Ureter (tissue), 1 donor: ENCODE measurements around the gene LRCOL1. TPM values are rescaled to one million over a fixed set of nuclear protein-coding genes. Genes with fewer than 3 reads are reported as not detected.

ENCODE experiments used
- DNase-seq: peaks from one replicate; pipeline ENCODE4 v3.0.0-alpha.2; 2020; ENCODE audit warnings: low spot score
- total RNA-seq: library from RNA; stranded (reverse); gene quantifications from one replicate; pipeline ENCODE4 v1.2.4, GENCODE V29; 2023
- donor health status: DM: yes; HTN: yes; CAD: no.

Gene LRCOL1
- not detected for total RNA-seq

- DNase-seq: no peak
These were observed at the start of gene LRCOL1 for GRCh38 chr12:132610051-132610759. Gene LRCOL1 (minus strand): TSS chr12:132610582. CDS start chr12:132606251, 4,331 bp downstream.

DNA sequence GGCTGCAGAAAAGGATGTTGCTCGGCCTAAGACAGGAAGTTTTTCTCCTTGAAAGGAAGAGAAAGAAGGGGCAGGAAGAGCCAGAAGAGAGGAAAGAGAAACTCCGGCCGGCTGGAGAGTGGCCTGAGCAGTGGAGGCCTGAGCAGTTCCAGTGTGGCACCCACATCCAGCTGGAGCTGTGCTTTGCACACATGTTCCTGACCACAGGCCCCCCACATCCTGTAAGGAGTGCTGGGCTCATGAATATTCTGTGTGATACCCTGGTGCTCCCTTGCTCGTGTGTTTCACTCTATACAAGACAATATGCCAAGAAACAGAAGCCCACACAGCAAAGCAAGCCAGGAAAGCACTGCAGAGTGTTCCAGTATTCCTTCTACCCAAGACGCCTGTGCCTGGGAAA lies 49.7 kb upstream of the LRCOL1 start:
- no peak for DNase-seq

DNA sequence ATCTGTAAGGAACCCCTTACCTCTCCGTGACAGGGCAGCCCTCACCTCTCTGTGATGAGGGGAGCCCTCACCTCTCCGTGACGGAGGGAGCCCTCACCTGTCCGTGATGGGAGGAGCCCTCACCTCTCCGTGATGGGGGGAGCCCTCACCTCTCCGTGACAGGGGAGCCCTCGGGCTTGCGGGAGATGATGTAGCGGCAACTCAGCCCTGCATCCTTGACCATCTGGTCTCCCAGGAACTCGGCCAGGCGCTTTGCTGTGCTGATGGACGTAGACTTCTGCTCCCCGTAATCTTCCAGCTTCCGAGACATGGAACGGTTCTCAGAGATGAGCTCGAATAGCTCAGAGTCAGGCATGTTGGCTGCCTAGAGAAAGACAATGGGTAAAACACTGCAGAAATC lies 48.8 kb upstream of the LRCOL1 start:
- DNase-seq: no peak

- DNase-seq: no peak
These were observed 47.9 kb upstream of the LRCOL1 start for GRCh38 chr12:132658149-132658894.

DNA sequence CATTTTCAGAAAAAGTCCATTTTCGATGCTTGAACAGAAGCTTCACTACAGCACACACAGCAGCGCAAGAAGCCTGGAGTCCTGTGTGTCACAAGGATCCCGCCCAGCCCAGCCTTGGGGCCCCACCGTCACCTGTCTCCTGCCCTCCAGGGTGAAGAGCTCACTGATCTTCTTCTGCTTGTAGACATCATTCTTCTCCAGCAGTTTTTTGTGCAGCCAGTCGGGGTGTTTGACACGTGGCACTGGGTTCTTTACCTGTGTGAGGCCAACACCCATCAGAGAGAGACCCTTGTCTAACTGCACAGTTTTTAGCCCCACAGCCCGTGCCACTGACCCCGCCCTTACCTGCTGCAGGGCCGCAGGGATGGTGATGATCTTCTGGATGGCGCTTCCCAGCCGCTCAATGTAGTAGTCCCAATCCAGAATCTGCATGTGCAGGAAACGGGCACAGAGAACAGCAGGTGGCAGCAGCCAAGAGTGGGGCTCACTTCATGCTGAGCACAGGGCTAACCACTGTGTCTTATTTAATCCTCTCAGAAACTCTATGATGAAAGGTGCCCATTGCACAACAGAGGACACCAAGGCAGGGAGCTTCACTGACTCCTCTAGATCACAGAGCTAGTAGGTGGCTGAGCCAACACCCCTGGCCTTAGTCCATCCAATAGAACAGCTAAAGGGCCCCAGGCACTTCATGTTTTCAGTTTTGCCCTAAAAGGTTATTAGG lies 46.8 kb upstream of the LRCOL1 start:
- no peak for DNase-seq

- no peak for DNase-seq
These were observed 43.3 kb upstream of the LRCOL1 start for GRCh38 chr12:132653567-132654290.

- DNase-seq: no peak
These were observed 41.2 kb upstream of the LRCOL1 start for GRCh38 chr12:132651444-132652100.

GRCh38 chr12:132649226-132649945 lies 39.0 kb upstream of the LRCOL1 start:
- DNase-seq: no peak

GRCh38 chr12:132648616-132649225 lies 38.3 kb upstream of the LRCOL1 start:
- DNase-seq: no peak

DNA sequence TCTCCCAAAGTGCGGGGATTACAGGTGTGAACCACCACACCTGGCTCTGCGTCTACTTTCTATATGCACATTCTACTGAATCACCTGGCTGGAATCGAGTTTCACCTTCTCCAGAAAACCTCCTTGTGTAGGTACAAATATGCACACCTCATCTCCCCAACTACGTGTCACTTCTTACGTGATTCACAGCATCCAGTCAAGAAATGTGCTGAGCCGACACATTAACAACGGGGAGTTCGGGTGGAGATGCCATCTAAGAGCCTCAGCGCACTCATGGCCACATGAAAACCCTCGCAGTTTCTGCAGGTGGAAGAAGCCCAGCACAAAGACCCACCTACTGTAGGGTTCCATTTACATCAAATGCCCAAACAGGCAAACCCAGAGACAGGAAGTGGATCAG lies 37.5 kb upstream of the LRCOL1 start:
- DNase-seq: no peak

DNA sequence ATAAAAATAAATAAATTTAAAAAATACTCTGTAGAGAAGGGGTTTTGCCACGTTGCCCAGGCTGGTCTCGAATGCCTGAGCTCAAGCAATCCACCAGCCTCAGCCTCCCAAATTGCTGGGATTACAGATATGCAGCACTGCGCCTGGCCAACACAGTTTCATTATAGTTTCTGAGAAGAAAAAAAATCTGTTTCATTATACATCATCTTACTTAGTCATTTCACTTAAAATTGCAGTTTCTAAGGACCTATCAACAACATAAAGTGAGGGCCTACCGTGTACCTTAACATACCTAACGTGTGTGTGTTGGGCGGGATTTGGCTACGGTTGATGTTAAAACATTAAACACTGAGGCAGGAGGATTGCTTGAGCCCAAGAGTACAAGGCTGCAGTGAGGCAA lies 36.5 kb upstream of the LRCOL1 start:
- no peak for DNase-seq

DNA sequence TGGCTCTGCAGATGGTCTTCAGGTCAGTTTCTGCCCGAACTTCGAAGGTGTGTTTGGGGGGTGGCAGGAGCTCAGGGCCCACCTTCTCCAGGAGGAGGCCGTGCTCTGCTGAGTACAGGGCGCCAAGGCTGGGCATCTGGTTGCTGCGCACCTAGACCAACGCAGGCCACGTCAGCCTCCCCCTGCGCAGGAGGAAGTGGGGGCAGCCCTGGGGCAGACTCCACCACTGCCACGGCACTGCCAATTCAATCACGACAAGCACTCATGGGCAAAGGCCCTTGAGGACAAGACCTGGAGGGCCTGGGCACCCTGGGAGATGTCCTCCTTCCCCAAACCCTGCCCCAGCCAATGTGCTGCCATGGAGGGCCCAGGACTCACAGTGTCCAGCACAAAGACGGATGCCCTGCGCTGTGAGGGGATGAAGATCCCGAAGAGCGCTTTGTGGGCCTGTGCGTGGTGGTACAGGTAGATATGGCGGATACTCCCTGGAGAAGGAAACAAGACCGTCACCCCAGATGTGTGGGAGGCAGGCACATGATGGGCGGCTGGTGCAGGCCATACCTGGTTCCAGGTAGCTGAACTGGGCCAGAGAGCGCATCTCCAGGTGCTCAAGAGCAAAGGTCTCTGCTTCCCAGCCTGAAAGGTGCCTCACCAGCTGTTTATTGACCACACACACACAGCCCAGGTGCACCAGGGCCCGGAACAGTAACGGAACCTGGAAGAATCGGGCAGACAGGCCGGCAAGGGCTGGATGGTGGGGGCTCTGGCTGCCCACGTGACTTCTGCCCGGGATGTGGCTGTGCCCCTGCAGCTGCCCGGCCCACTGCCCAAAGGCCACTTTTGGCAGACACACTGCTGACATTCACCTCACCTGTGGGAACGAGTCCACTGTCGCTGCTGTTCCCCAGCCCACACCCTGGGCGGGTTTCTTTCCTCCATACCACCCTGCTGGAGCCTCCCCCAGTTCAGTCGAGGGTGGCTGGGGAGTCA lies 32.8 kb upstream of the LRCOL1 start:
- no peak for DNase-seq

DNA sequence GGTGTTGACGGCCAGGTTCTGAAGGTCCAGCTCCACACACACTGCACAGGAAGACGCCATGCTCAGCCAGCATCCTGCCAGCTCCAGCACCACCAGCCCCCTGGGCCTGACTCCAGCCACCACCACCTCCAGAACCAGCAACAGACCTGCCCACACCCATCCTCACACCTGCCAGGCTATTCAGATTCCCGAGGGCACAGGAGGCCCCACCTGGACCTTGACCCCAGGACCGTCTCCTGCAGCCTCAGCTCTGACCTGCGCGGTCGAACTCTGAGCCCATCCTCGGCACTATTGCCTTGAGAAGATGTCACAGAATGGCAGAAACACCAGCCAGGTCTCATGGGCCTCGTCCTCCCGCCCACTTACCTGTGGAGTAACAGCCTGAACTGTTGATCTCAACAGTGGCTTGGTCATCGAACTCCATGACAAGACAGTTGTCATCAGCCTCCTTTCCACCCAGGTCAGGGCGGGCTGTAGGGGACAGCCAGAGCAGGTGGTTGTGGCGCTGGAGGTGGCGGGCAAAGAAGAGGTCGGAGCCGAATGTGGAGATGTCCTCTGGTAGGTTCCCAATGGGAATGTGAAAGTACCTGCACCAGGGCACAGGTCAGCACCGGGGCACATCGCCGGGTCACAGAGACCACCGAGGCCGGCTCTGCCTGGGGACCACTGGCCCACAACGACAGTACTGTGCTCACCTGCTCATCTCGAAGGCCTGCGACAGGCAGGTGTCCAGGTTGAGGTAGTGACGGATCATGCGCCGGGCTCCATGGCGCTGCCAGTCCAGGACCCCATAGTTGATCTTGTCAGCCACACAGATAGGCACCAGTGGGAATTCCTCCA lies 31.6 kb upstream of the LRCOL1 start:
- no peak for DNase-seq

GRCh38 chr12:132640936-132641335 lies 30.6 kb upstream of the LRCOL1 start:
- DNase-seq: no peak

DNA sequence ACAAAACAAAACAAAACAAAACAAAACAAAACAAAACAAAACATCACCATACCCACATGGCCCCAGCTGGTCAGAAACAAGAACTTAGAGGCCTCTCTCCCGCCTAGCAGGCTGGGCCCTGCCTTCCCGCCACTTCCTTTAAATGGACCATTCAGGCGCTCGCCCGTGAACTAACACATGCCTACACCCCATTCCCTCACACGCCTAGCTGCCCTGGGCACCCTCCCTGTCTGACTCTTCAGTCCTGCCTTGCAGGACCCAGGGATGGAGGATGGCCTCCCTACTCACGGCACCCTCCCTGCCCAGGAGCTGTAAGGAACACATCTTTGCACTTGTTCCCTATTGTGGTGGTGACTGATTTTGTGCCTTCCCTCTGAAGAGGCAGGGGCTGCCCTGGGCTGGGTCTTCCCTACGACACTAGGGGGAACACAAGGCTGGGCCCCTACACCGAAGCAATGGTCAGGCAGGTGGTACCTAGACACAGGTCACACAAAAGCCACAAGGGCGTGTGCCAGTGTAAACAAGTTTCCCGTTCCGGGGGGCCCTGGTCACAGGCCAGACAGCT lies 29.7 kb upstream of the LRCOL1 start:
- DNase-seq: no peak

DNA sequence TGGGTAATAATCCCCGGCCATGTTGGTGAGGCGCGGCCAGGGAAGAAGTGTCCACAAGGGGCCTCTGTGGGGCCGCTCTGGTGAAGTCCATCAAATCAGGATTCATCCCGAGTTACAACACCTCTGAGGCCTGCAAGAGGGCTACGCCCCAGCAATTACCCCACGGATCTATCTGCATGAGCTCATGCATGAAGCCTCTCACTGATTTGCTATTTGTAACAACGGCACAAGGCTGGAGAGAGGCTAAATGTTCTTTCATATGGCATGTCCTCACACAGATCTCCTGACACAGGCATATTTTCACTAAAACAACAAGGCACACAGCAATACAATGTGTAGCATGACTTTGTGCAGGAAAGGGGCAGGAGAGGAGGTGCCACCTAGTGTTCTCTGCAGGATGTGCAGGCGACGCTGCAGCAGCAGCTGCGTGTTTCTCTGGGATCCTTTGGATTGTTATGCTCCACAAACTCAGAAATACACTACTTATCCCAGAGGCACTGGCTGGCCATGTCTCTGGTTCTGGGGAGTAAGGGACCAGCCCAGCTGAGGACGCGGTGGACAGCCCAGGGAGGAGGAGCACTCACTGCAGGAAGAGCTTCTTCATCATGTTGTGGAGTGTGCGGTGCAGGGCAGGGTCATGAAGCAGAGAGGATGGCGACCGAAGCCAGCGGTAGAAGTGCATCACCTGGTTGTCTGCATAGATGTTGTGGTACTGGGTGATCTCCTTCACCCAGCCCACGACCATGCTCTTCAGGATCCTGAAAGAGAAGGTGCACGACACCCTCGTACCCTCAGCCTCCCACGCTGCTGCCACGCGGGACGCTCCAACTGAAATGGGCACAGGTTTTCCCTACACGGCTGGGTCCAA lies 28.4 kb upstream of the LRCOL1 start:
- DNase-seq: no peak

DNA sequence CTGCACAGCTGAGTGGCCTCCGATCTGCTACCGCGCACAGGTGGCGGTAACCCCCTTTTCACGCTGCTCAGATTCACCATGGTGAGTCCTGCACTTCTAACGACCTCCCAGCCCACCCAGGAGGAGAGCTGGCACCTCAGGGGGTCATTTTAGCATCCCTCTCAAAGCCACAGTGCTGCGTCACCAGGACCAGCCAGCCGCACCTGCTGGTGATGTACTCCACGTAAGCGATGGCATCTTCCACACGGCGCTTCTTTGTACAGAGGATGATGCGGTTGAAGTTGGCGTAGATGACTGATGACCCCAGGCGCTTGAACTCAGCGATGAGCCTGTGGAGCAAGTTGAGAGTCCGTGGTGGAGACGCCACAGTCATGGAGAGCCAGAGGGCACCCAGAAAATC lies 27.4 kb upstream of the LRCOL1 start:
- DNase-seq: no peak
